Right ventricle myocardium superior (tissue), 1 donor: ENCODE results near the gene THYN1. TPM values are rescaled to one million over a fixed set of nuclear protein-coding genes. Genes with fewer than 3 reads are reported as not detected.
"Not testable (repeated sequence)": the region's sequence is repeated elsewhere in the genome, so short reads cannot be mapped to it uniquely, and the experiment has no call there.

Experiments used
- ATAC-seq: fragments of 200-7000 bp; cut with Tn5 transposase; one replicate; pipeline ENCODE4 v1.9.1; 2020; ENCODE audit warnings: mild to moderate bottlenecking; ENCODE audit not compliant: poor library complexity
- DNase-seq: peaks from one replicate; pipeline ENCODE4 v3.0.0-alpha.2; 2020
- intact Hi-C: fragments of 100-400 bp; cut with DNase I; formaldehyde crosslinking; loops from one replicate; pipeline ENCODE4 v1.11.2; 2022
- total RNA-seq: library from RNA; stranded (reverse); fragmentation: NEBNext Ultra II Directional; extraction: Animal tissue kit (Norgen Biotek cat#: 25700); gene quantifications from one replicate; pipeline ENCODE4 v1.2.1, GENCODE V29; 2021
- donor health status: DM: no; HTN: yes; CAD: no; lungs with severe emphysema.

Gene THYN1
- total RNA-seq, 1 donor from 2014 or later, result 35.4 TPM

- ATAC-seq, DNase-seq, intact Hi-C loops: not testable (repeated sequence)
These were observed 2.0 kb upstream of the THYN1 start for GRCh38 chr11:134255184-134255561.

- intact Hi-C loops, result no loop called here
- ATAC-seq (no peak), DNase-seq (no peak)
These were observed 1.5 kb upstream of the THYN1 start for GRCh38 chr11:134254433-134255183.

- intact Hi-C loops, result no loop called here
- no peak for DNase-seq
- peak; percentile 33 for ATAC-seq
These were observed 585 bp downstream of the THYN1 start for GRCh38 chr11:134252346-134253187.

GRCh38 chr11:134250675-134251074, 2.5 kb downstream of the THYN1 start:
- intact Hi-C loops, result no loop called here
- no peak for DNase-seq
- no peak for ATAC-seq

GRCh38 chr11:134250246-134250645, 2.9 kb downstream of the THYN1 start:
- intact Hi-C loops, result no loop called here
- DNase-seq, result no peak
- no peak for ATAC-seq

GRCh38 chr11:134248910-134249480, 4.2 kb downstream of the THYN1 start:
- intact Hi-C loops, result no loop called here
- ATAC-seq (no peak), DNase-seq (no peak)

GRCh38 chr11:134246678-134247077, 6.5 kb downstream of the THYN1 start:
- intact Hi-C loops, result no loop called here
- DNase-seq, result no peak
- ATAC-seq, result no peak

- no peak for DNase-seq
- no peak for ATAC-seq
- intact Hi-C loops, result no loop called here
These were observed 7.1 kb downstream of the THYN1 start for GRCh38 chr11:134246100-134246499.

GRCh38 chr11:134245434-134245833, 7.7 kb downstream of the THYN1 start:
- DNase-seq (no peak), ATAC-seq (no peak)
- intact Hi-C loops, result no loop called here

GRCh38 chr11:134244593-134244992, 8.6 kb downstream of the THYN1 start:
- DNase-seq (no peak), ATAC-seq (no peak)
- intact Hi-C loops, result no loop called here

GRCh38 chr11:134243913-134244312, 9.2 kb downstream of the THYN1 start:
- DNase-seq (no peak), ATAC-seq (no peak)
- intact Hi-C loops, result no loop called here

GRCh38 chr11:134242376-134242775, 10.8 kb downstream of the THYN1 start:
- no peak for DNase-seq
- ATAC-seq, result no peak
- intact Hi-C loops, result no loop called here

GRCh38 chr11:134240592-134240991, 12.6 kb downstream of the THYN1 start:
- no peak for DNase-seq
- intact Hi-C loops, result no loop called here
- ATAC-seq, result no peak

- DNase-seq (no peak), ATAC-seq (no peak)
- intact Hi-C loops, result no loop called here
These were observed 14.2 kb downstream of the THYN1 start for GRCh38 chr11:134238956-134239355.

- no peak for ATAC-seq
- intact Hi-C loops, result no loop called here
- no peak for DNase-seq
These were observed 15.6 kb downstream of the THYN1 start for GRCh38 chr11:134237557-134237922.

- DNase-seq, result no peak
- intact Hi-C loops, result no loop called here
- ATAC-seq, result no peak
These were observed 16.2 kb downstream of the THYN1 start for GRCh38 chr11:134236834-134237556.

- DNase-seq (no peak), ATAC-seq (peak; percentile 69)
- intact Hi-C loops, result no loop called here
These were observed 17.8 kb downstream of the THYN1 start for GRCh38 chr11:134235399-134235798.

GRCh38 chr11:134233729-134234179, 19.4 kb downstream of the THYN1 start:
- ATAC-seq, result no peak
- intact Hi-C loops, result no loop called here
- DNase-seq, result no peak
